IMR-90 (cell line): ENCODE measurements around the gene KNG1. TPM values are rescaled to one million over a fixed set of nuclear protein-coding genes. Genes with fewer than 3 reads are reported as not detected.

Experiments
- ATAC-seq: fragments of 200-7000 bp; cut with Tn5 transposase; 2 replicates; pipeline ENCODE4 v1.9.1; 2020; ENCODE audit warnings: low read depth, mild to moderate bottlenecking, moderate library complexity
- BruUV-seq: library from RNA; stranded (reverse); fragments of 400-500 nt; replicated peaks from 2 replicates; lab custom pipeline; 2021; lab: Mats Ljungman, UMichigan
- CTCF ChIA-PET: fragments of 300-600 bp; formaldehyde crosslinking; extraction: SDS; loops from one replicate; lab custom pipeline; 2021; ENCODE audit warnings: antibody characterized with exemption; lab: Yijun Ruan, JAX
- POLR2A ChIA-PET: fragments of 300-600 bp; sonication (Branson Sonifier 250); formaldehyde crosslinking; loops from one replicate; lab custom pipeline; 2022; ENCODE audit warnings: antibody characterized with exemption; ENCODE audit not compliant: unreplicated experiment; lab: Charles Lee
- DNase-seq: peaks from one replicate; pipeline ENCODE4 v3.0.0; 2013
- H2AFZ ChIP-seq: replicated peaks from 2 replicates; pipeline ENCODE3; 2013; ENCODE audit warnings: low read length, mild to moderate bottlenecking; ENCODE audit not compliant: poor library complexity
- H2AK5ac ChIP-seq: 2 replicates; pipeline ENCODE4 v1.6.1; 2013; ENCODE audit warnings: low read depth, low read length, inconsistent platforms
- H2AK9ac ChIP-seq: replicated peaks from 2 replicates; pipeline ENCODE3; 2013; ENCODE audit warnings: mild to moderate bottlenecking, low read depth, low read length, moderate library complexity; ENCODE audit not compliant: poor library complexity
- H2BK120ac ChIP-seq: 2 replicates; pipeline ENCODE4 v1.6.1; 2013; ENCODE audit warnings: low read depth, low read length, inconsistent platforms
- H2BK15ac ChIP-seq: 3 replicates; pipeline ENCODE4 v1.6.1; 2013; ENCODE audit warnings: low read depth, low read length, inconsistent platforms
- H2BK20ac ChIP-seq: 2 replicates; pipeline ENCODE4 v1.6.1; 2013; ENCODE audit warnings: low read depth, mild to moderate bottlenecking, inconsistent platforms, low read length, moderate library complexity
- H2BK5ac ChIP-seq: 2 replicates; pipeline ENCODE4 v1.6.1; 2013; ENCODE audit warnings: mild to moderate bottlenecking, low read depth, low read length, inconsistent platforms; ENCODE audit not compliant: poor library complexity, severe bottlenecking
- H3K14ac ChIP-seq: replicated peaks from 2 replicates; pipeline ENCODE4 v1.6.1; 2013; ENCODE audit warnings: low read depth, low read length, inconsistent platforms
- H3K18ac ChIP-seq: 2 replicates; pipeline ENCODE4 v1.6.1; 2013; ENCODE audit warnings: low read depth, low read length, control low read depth
- H3K23ac ChIP-seq: 2 replicates; pipeline ENCODE4 v1.6.1; 2013; ENCODE audit warnings: low read depth, low read length, inconsistent platforms
- H3K27ac ChIP-seq: 2 replicates; pipeline ENCODE4 v1.5.1; 2013; ENCODE audit warnings: mild to moderate bottlenecking, control low read depth, low read length; ENCODE audit not compliant: insufficient read depth
- H3K27me3 ChIP-seq: 2 replicates; pipeline ENCODE4 v1.6.1; 2013; ENCODE audit warnings: low read length; ENCODE audit not compliant: control insufficient read depth, insufficient read depth
- H3K36me3 ChIP-seq: 2 replicates; pipeline ENCODE4 v1.6.1; 2013; ENCODE audit warnings: low read length, mixed read lengths; ENCODE audit not compliant: control insufficient read depth, insufficient read depth
- H3K4ac ChIP-seq: 2 replicates; pipeline ENCODE4 v1.6.1; 2013; ENCODE audit warnings: low read depth, low read length, inconsistent platforms
- H3K4me1 ChIP-seq: 2 replicates; pipeline ENCODE4 v1.6.1; 2013; ENCODE audit warnings: low read length, mixed read lengths; ENCODE audit not compliant: control insufficient read depth, insufficient read depth
- H3K4me2 ChIP-seq: 2 replicates; pipeline ENCODE4 v1.6.1; 2013; ENCODE audit warnings: low read depth, mild to moderate bottlenecking, control low read depth, low read length, moderate library complexity
- H3K4me3 ChIP-seq: 2 replicates; pipeline ENCODE4 v1.5.1; 2013; ENCODE audit warnings: low read depth, mild to moderate bottlenecking, control low read depth, low read length, moderate library complexity; ENCODE audit not compliant: insufficient read depth
- H3K56ac ChIP-seq: 2 replicates; pipeline ENCODE4 v1.6.1; 2013; ENCODE audit warnings: low read length, inconsistent platforms; ENCODE audit not compliant: insufficient read depth; ENCODE audit errors: extremely low read depth
- H3K79me1 ChIP-seq, 2 experiments: 2 replicates each; pipeline ENCODE4 v1.6.1; 2013; ENCODE audit warnings: low read length in 2 of 2, inconsistent platforms in 1 of 2, low read depth in 1 of 2
- H3K9ac ChIP-seq: 2 replicates; pipeline ENCODE4 v1.6.1; 2013; ENCODE audit warnings: low read depth, low read length, control low read depth
- H3K9me1 ChIP-seq: 2 replicates; pipeline ENCODE4 v1.6.1; 2013; ENCODE audit warnings: low read length, inconsistent platforms; ENCODE audit not compliant: insufficient read depth
- H3K9me3 ChIP-seq: 2 replicates; pipeline ENCODE4 v1.6.1; 2013; ENCODE audit warnings: low read length; ENCODE audit not compliant: control insufficient read depth, insufficient read depth
- H4K20me1 ChIP-seq: 2 replicates; pipeline ENCODE4 v1.6.1; 2013; ENCODE audit warnings: low read length, inconsistent platforms; ENCODE audit not compliant: insufficient read depth
- H4K5ac ChIP-seq: 2 replicates; pipeline ENCODE4 v1.6.1; 2013; ENCODE audit warnings: mild to moderate bottlenecking, low read depth, low read length, control low read depth
- H4K8ac ChIP-seq, 2 experiments: 2 replicates each; pipeline ENCODE4 v1.6.1; 2013; ENCODE audit warnings: low read depth in 2 of 2, low read length in 2 of 2, control low read depth in 1 of 2, inconsistent platforms in 1 of 2
- H4K91ac ChIP-seq: 2 replicates; pipeline ENCODE4 v1.6.1; 2013; ENCODE audit warnings: low read depth, low read length, inconsistent platforms; ENCODE audit not compliant: insufficient read depth
- BHLHE40 ChIP-seq: fragments of 150-350 bp; IDR thresholded peaks from 2 replicates; pipeline ENCODE4 v1.6.1; 2016; ENCODE audit warnings: mild to moderate bottlenecking, low read depth, low read length
- CEBPB ChIP-seq: IDR thresholded peaks from 2 replicates; pipeline ENCODE4 v1.6.1; 2012; ENCODE audit warnings: low read depth, low read length, improper control_type of control experiment
- CHD1 ChIP-seq: IDR thresholded peaks from 2 replicates; pipeline ENCODE4 v1.6.1; 2012; ENCODE audit warnings: low read depth, low read length, improper control_type of control experiment
- ELK1 ChIP-seq: fragments of 150-350 bp; IDR thresholded peaks from 2 replicates; pipeline ENCODE4 v1.6.1; 2016; ENCODE audit warnings: low read depth, mild to moderate bottlenecking, low read length, moderate library complexity, borderline replicate concordance
- MAFK ChIP-seq: IDR thresholded peaks from 2 replicates; pipeline ENCODE4 v1.6.1; 2012; ENCODE audit warnings: low read depth, low read length, improper control_type of control experiment
- MAZ ChIP-seq: IDR thresholded peaks from 2 replicates; pipeline ENCODE4 v1.6.1; 2012; ENCODE audit warnings: low read depth, mild to moderate bottlenecking, low read length, improper control_type of control experiment, moderate library complexity, borderline replicate concordance
- NFE2L2 ChIP-seq: fragments of 150-350 bp; IDR thresholded peaks from 2 replicates; pipeline ENCODE4 v1.6.1; 2016; ENCODE audit warnings: low read depth, mild to moderate bottlenecking, low read length
- POLR2A ChIP-seq: IDR thresholded peaks from 2 replicates; pipeline ENCODE4 v1.6.1; 2012; ENCODE audit warnings: mild to moderate bottlenecking, low read depth, low read length
- RFX5 ChIP-seq: IDR thresholded peaks from 2 replicates; pipeline ENCODE4 v1.8.0; 2012; ENCODE audit warnings: low read depth, mild to moderate bottlenecking, low read length, moderate library complexity
- SMC3 ChIP-seq: fragments of 150-350 bp; IDR thresholded peaks from 2 replicates; pipeline ENCODE4 v1.6.1; 2016; ENCODE audit warnings: low read depth, mild to moderate bottlenecking, antibody characterized with exemption, low read length, moderate library complexity
- USF2 ChIP-seq: fragments of 150-350 bp; IDR thresholded peaks from 2 replicates; pipeline ENCODE4 v1.6.1; 2017; ENCODE audit warnings: mild to moderate bottlenecking, antibody characterized with exemption, low read length, low read depth
- WGBS, 2 experiments: methylation state at CpG; one replicate each; pipeline versions ENCODE4 v1.1.5 to v1.1.7; 2013; ENCODE audit warnings: missing lambda C conversion rate in 2 of 2; ENCODE audit not compliant: insufficient read length in 1 of 2; ENCODE audit errors: extremely low coverage in 2 of 2; 5-methylcytosine and 5-hydroxymethylcytosine counted together
- dilution Hi-C: fragments of 300-500 bp; cut with HindIII; formaldehyde crosslinking; loops from one replicate; pipeline ENCODE4 v1.14.3; 2018; ENCODE audit warnings: low sequenced_read_pairs; ENCODE audit not compliant: unreplicated experiment
- in situ Hi-C: fragments of 300-500 bp; cut with MboI; formaldehyde crosslinking; loops from 3 replicates; pipeline ENCODE4 v1.14.3; 2019; ENCODE audit warnings: low sequenced_read_pairs, inconsistent platforms, mixed read lengths
- intact Hi-C: fragments of 100-400 bp; cut with micrococcal nuclease; formaldehyde crosslinking; loops from 2 replicates; pipeline ENCODE4 v1.10.0; 2022
- polyA plus RNA-seq, 3 experiments: library from polyadenylated mRNA; depleted of rRNA; stranded (reverse); fragments of >200 nt; gene quantifications; 2 replicates each; pipeline ENCODE4 v1.2.3, GENCODE V29; 2012; ENCODE audit warnings: low replicate concordance in 1 of 3
- total RNA-seq: library from RNA; depleted of rRNA; stranded (reverse); fragments of >200 nt; gene quantifications from 2 replicates; pipeline ENCODE4 v1.2.3, GENCODE V29; 2012
- TF ChIP-seq, protein P1 (sequence below): conservative IDR thresholded peaks from 2 replicates; pipeline ENCODE4 v1.5.1; 2012; ENCODE audit warnings: mild to moderate bottlenecking, low read depth, low read length, improper control_type of control experiment

The KNG1 gene
- total and polyA plus RNA-seq, 2 of the 4 experiments (the other 2 are of a cell fraction) = not detected

- intact Hi-C loops (no loop called here), dilution Hi-C loops (no loop called here), in situ Hi-C loops (no loop called here)
- Histone ChIP-seq H3K56ac (no peak overlapping the region), H3K4me2 (peak overlapping the region; percentile 78), H4K20me1 (no peaks in the 10 kb centered on the region), H3K4ac (no peak overlapping the region), H2BK120ac (0 out of 2 replicates have a peak overlapping the region, but pooled peaks have one; percentile 19), H2AFZ (peak overlapping the region; percentile 84), H3K9ac (peak overlapping the region; percentile 13; the same call in 1 of the 2 replicates), H3K18ac (no peak overlapping the region), H3K27me3 (peaks cover 1% of the 10 kb centered on the region; the same call in 1 of the 2 replicates), H3K23ac (peak overlapping the region; percentile 72), H4K5ac (no peak overlapping the region), H4K8ac (peak overlapping the region; percentile 29 to 60; a peak in 3 of 4 replicates), H2BK15ac (no peak overlapping the region), H3K4me1 (peaks cover 4% of the 10 kb centered on the region; the same call in 1 of the 2 replicates), H3K4me3 (no peak overlapping the region), H2AK9ac (peak overlapping the region; percentile 19), H3K79me1 (no peaks in the 10 kb centered on the region), H3K9me3 (no peaks in the 10 kb centered on the region), H2AK5ac (no peak overlapping the region), H4K91ac (no peak overlapping the region), H3K9me1 (no peaks in the 10 kb centered on the region), H2BK20ac (no peak overlapping the region), H3K27ac (no peak overlapping the region), H2BK5ac (no peak overlapping the region), H3K14ac (0 out of 2 replicates have a peak overlapping the region, but pooled peaks have one; percentile 3), H3K36me3 (no peaks in the 10 kb centered on the region)
- DNase-seq (no peak), ATAC-seq (peak; percentile 19; the same call in 1 of the 2 replicates)
- 16% methylated on average over 11 of the region's 26 CpGs; no CpG with 5 or more reads in 1 of the 2 experiments for WGBS, 2 experiments
- no peak for TF ChIP-seq POLR2A
- no peak for TF ChIP-seq ELK1
- TF ChIP-seq, protein P1, sequence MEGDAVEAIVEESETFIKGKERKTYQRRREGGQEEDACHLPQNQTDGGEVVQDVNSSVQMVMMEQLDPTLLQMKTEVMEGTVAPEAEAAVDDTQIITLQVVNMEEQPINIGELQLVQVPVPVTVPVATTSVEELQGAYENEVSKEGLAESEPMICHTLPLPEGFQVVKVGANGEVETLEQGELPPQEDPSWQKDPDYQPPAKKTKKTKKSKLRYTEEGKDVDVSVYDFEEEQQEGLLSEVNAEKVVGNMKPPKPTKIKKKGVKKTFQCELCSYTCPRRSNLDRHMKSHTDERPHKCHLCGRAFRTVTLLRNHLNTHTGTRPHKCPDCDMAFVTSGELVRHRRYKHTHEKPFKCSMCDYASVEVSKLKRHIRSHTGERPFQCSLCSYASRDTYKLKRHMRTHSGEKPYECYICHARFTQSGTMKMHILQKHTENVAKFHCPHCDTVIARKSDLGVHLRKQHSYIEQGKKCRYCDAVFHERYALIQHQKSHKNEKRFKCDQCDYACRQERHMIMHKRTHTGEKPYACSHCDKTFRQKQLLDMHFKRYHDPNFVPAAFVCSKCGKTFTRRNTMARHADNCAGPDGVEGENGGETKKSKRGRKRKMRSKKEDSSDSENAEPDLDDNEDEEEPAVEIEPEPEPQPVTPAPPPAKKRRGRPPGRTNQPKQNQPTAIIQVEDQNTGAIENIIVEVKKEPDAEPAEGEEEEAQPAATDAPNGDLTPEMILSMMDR = no peak
- no peak for TF ChIP-seq CHD1
- no peak for TF ChIP-seq SMC3
- no peak for TF ChIP-seq BHLHE40
- no peak for TF ChIP-seq MAZ
- no peak for TF ChIP-seq USF2
- TF ChIP-seq RFX5 = no peak
- TF ChIP-seq MAFK = no peak
- no peak for TF ChIP-seq NFE2L2
- no peak for TF ChIP-seq CEBPB
- POLR2A ChIA-PET = interaction anchor here (1.2 kb wide), 1 partner anchor 11 kb away, joined by 5 read pairs; the partner anchor contains the start of gene EIF4A2
- BruUV-seq = no TSS peak
- CTCF ChIA-PET = no interaction called here
Measured at GRCh38 chr3:186772281-186772694, 55.1 kb downstream of the KNG1 start.
